H9 (cell line): ENCODE measurements around the gene PIAS1. TPM values are rescaled to one million over a fixed set of nuclear protein-coding genes. Genes with fewer than 3 reads are reported as not detected.

Experiments used
- DNase-seq: peaks from one replicate; pipeline ENCODE4 v3.0.0-alpha.2; 2017
- H2AFZ ChIP-seq: one replicate; pipeline ENCODE4 v1.6.1; 2013; ENCODE audit warnings: mild to moderate bottlenecking, low read length, control low read depth, moderate library complexity
- H2AK5ac ChIP-seq: 2 replicates; pipeline ENCODE4 v1.6.1; 2013; ENCODE audit warnings: low read length, control low read depth, mixed read lengths; ENCODE audit not compliant: insufficient read length
- H2BK120ac ChIP-seq: one replicate; pipeline ENCODE4 v1.6.1; 2013; ENCODE audit warnings: low read depth, mild to moderate bottlenecking, low read length, control low read depth, inconsistent platforms; ENCODE audit not compliant: poor library complexity, severe bottlenecking
- H2BK12ac ChIP-seq: 2 replicates; pipeline ENCODE4 v1.6.1; 2013; ENCODE audit warnings: low read length, control low read depth, mixed read lengths, low read depth; ENCODE audit not compliant: insufficient read length
- H2BK15ac ChIP-seq: 2 replicates; pipeline ENCODE4 v1.6.1; 2013; ENCODE audit warnings: low read depth, low read length, control low read depth
- H2BK20ac ChIP-seq: one replicate; pipeline ENCODE4 v1.6.1; 2013; ENCODE audit warnings: low read depth, mild to moderate bottlenecking, low read length, control low read depth, inconsistent platforms; ENCODE audit not compliant: poor library complexity, severe bottlenecking
- H2BK5ac ChIP-seq: 2 replicates; pipeline ENCODE4 v1.6.1; 2013; ENCODE audit warnings: low read length, control low read depth, mixed read lengths; ENCODE audit not compliant: insufficient read length
- H3K14ac ChIP-seq: 2 replicates; pipeline ENCODE4 v1.6.1; 2013; ENCODE audit warnings: low read length, control low read depth; ENCODE audit not compliant: insufficient read depth
- H3K18ac ChIP-seq: 2 replicates; pipeline ENCODE4 v1.6.1; 2013; ENCODE audit warnings: low read depth, mild to moderate bottlenecking, mixed read lengths, low read length, control low read depth; ENCODE audit not compliant: insufficient read length
- H3K23ac ChIP-seq: 2 replicates; pipeline ENCODE4 v1.6.1; 2013; ENCODE audit warnings: low read length, control low read depth, mixed read lengths, low read depth; ENCODE audit not compliant: insufficient read length
- H3K23me2 ChIP-seq: 2 replicates; pipeline ENCODE4 v1.6.1; 2013; ENCODE audit warnings: low read depth, mild to moderate bottlenecking, mixed read lengths, low read length, control low read depth; ENCODE audit not compliant: insufficient read length, poor library complexity, severe bottlenecking
- H3K27ac ChIP-seq: 2 replicates; pipeline ENCODE4 v1.5.1; 2013; ENCODE audit warnings: low read length, control low read depth, mixed read lengths, low read depth; ENCODE audit not compliant: insufficient read length
- H3K27me3 ChIP-seq: 2 replicates; pipeline ENCODE4 v1.6.1; 2013; ENCODE audit warnings: low read length, control low read depth, inconsistent platforms; ENCODE audit not compliant: insufficient read depth
- H3K4ac ChIP-seq: 2 replicates; pipeline ENCODE4 v1.6.1; 2013; ENCODE audit warnings: low read depth, mild to moderate bottlenecking, control low read depth, inconsistent platforms, low read length, moderate library complexity
- H3K4me1 ChIP-seq: 2 replicates; pipeline ENCODE4 v1.6.1; 2013; ENCODE audit warnings: low read length, control low read depth, inconsistent platforms; ENCODE audit not compliant: insufficient read depth
- H3K4me2 ChIP-seq: 2 replicates; pipeline ENCODE4 v1.6.1; 2013; ENCODE audit warnings: low read length, control low read depth, mixed read lengths; ENCODE audit not compliant: insufficient read length, insufficient read depth
- H3K56ac ChIP-seq: 2 replicates; pipeline ENCODE4 v1.6.1; 2013; ENCODE audit warnings: low read depth, mild to moderate bottlenecking, mixed read lengths, low read length, control low read depth; ENCODE audit not compliant: insufficient read length
- H3K79me1 ChIP-seq: 2 replicates; pipeline ENCODE4 v1.6.1; 2013; ENCODE audit warnings: low read depth, mild to moderate bottlenecking, moderate library complexity, low read length, control low read depth, inconsistent platforms; ENCODE audit not compliant: insufficient read depth, poor library complexity, severe bottlenecking
- H3K79me2 ChIP-seq: 2 replicates; pipeline ENCODE4 v1.6.1; 2013; ENCODE audit warnings: low read length, control low read depth, inconsistent platforms; ENCODE audit not compliant: insufficient read depth
- H3K9ac ChIP-seq: 2 replicates; pipeline ENCODE4 v1.6.1; 2013; ENCODE audit warnings: low read length, control low read depth, mixed read lengths; ENCODE audit not compliant: insufficient read length; ENCODE audit errors: extremely low read depth
- H3K9me3 ChIP-seq: one replicate; pipeline ENCODE4 v1.6.1; 2013; ENCODE audit warnings: low read depth, low read length, inconsistent platforms; ENCODE audit not compliant: control insufficient read depth
- H3T11ph ChIP-seq: one replicate; pipeline ENCODE4 v1.6.1; 2013; ENCODE audit warnings: mild to moderate bottlenecking, low read length, control low read depth, inconsistent platforms
- H4K20me1 ChIP-seq: one replicate; pipeline ENCODE4 v1.6.1; 2013; ENCODE audit not compliant: control insufficient read depth, insufficient read length, insufficient read depth
- H4K5ac ChIP-seq: 2 replicates; pipeline ENCODE4 v1.6.1; 2013; ENCODE audit warnings: low read depth, mild to moderate bottlenecking, mixed read lengths, low read length, control low read depth; ENCODE audit not compliant: insufficient read length
- H4K8ac ChIP-seq: replicated peaks from 2 replicates; pipeline ENCODE4 v1.6.1; 2013; ENCODE audit warnings: low read length, control low read depth, mixed read lengths, low read depth; ENCODE audit not compliant: insufficient read length
- H4K91ac ChIP-seq: 2 replicates; pipeline ENCODE4 v1.6.1; 2013; ENCODE audit warnings: low read depth, mild to moderate bottlenecking, moderate library complexity, mixed read lengths, low read length, control low read depth; ENCODE audit not compliant: insufficient read length
- H3K27ac Mint-ChIP-seq, 3 experiments: 2 replicates in 2 of 3; 3 replicates in 1 of 3; pipeline ENCODE4 v1.8.0; 2020 to 2021; ENCODE audit warnings: mixed read lengths in 3 of 3, mild to moderate bottlenecking in 1 of 3, moderate library complexity in 1 of 3
- H3K27me3 Mint-ChIP-seq: 2 replicates; pipeline ENCODE4 v1.8.0; 2021; ENCODE audit warnings: low read depth, mild to moderate bottlenecking, moderate library complexity, mixed read lengths
- H3K36me3 Mint-ChIP-seq, 3 experiments: 2 replicates in 2 of 3; 3 replicates in 1 of 3; pipeline ENCODE4 v1.8.0; 2020 to 2021; ENCODE audit warnings: low read depth in 3 of 3, mixed read lengths in 3 of 3; ENCODE audit not compliant: insufficient read depth in 1 of 3
- H3K4me1 Mint-ChIP-seq, 2 experiments: 2 replicates each; pipeline ENCODE4 v1.8.0; 2020; ENCODE audit warnings: mixed read lengths in 2 of 2
- H3K4me3 Mint-ChIP-seq, 2 experiments: 2 replicates in 1 of 2; 3 replicates in 1 of 2; pipeline ENCODE4 v1.8.0; 2020 to 2021; ENCODE audit warnings: mild to moderate bottlenecking in 2 of 2, mixed read lengths in 2 of 2, moderate library complexity in 1 of 2
- H3K9me3 Mint-ChIP-seq, 2 experiments: 2 replicates in 1 of 2; 3 replicates in 1 of 2; pipeline ENCODE4 v1.8.0; 2020; ENCODE audit warnings: mild to moderate bottlenecking in 2 of 2, mixed read lengths in 2 of 2, moderate library complexity in 1 of 2
- WGBS: extraction: QIAGEN DNeasy Blood & Tissue Kit; methylation state at CpG from one replicate; pipeline ENCODE4 v1.1.7; 2013; ENCODE audit warnings: missing lambda C conversion rate, low lambda C conversion rate, mixed read lengths; ENCODE audit not compliant: insufficient read length; ENCODE audit errors: extremely low coverage; 5-methylcytosine and 5-hydroxymethylcytosine counted together
- total RNA-seq: library from RNA; stranded (reverse); gene quantifications from 2 replicates; pipeline ENCODE4 v1.2.1, GENCODE V29; 2021
- TF ChIP-seq, protein P1 (sequence below): fragments of 200-600 bp; sonication (generic); conservative IDR thresholded peaks from 3 replicates; pipeline ENCODE4 v1.8.0; 2021; ENCODE audit warnings: antibody characterized with exemption, mild to moderate bottlenecking

The PIAS1 gene
- total RNA-seq, 1 experiment from 2014 or later, result 31.1 TPM

DNA sequence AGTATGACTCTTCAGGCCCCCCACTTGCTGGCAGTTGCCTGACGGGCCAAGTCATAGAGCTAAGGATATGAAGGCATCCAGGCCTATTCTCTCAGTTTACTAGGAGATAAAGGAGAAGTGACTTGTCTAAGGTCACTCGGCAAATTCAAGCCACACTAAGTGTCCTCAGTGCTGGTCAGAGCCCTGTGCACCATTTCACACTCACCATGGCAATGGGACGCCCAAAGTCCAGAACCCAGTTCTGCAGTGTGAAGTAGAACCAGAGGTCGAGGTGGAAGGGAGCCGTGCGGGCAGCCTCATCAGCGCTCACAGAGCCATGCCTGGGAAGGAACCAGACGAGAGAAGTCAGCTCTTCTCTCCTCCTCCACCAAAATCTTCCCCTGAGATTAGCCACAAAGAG, 164.2 kb downstream of the PIAS1 start:
- Histone ChIP-seq H3K9me3 (no peaks in the 10 kb centered on the region), H2BK15ac (no peak overlapping the region)

More for the DNA sequence above, 164.2 kb downstream of the PIAS1 start:
- H3K4ac ChIP-seq, result no peak overlapping the region
- Mint-ChIP-seq H3K36me3 (peaks cover 31 to 62% (median 59%) of the 10 kb centered on the region in 3 experiments), H3K9me3 (peaks cover 9 to 17% of the 10 kb centered on the region in 2 experiments), H3K27me3 (no peaks in the 10 kb centered on the region), H3K4me1 (no peaks in the 10 kb centered on the region), H3K27ac (no peak overlapping the region), H3K4me3 (no peak overlapping the region)
- H3K27me3 ChIP-seq, result no peaks in the 10 kb centered on the region
- H3K23me2 ChIP-seq, result no peaks in the 10 kb centered on the region
- H3K4me2 ChIP-seq, result no peak overlapping the region
- TF ChIP-seq, protein P1, sequence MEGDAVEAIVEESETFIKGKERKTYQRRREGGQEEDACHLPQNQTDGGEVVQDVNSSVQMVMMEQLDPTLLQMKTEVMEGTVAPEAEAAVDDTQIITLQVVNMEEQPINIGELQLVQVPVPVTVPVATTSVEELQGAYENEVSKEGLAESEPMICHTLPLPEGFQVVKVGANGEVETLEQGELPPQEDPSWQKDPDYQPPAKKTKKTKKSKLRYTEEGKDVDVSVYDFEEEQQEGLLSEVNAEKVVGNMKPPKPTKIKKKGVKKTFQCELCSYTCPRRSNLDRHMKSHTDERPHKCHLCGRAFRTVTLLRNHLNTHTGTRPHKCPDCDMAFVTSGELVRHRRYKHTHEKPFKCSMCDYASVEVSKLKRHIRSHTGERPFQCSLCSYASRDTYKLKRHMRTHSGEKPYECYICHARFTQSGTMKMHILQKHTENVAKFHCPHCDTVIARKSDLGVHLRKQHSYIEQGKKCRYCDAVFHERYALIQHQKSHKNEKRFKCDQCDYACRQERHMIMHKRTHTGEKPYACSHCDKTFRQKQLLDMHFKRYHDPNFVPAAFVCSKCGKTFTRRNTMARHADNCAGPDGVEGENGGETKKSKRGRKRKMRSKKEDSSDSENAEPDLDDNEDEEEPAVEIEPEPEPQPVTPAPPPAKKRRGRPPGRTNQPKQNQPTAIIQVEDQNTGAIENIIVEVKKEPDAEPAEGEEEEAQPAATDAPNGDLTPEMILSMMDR, result no peak
- H3K79me2 ChIP-seq, result peaks cover 10% of the 10 kb centered on the region; the same call in 1 of the 2 replicates
- H3K9ac ChIP-seq, result no peak overlapping the region
- peak; percentile 8 for DNase-seq
- H4K20me1 ChIP-seq, result no peaks in the 10 kb centered on the region
- H2BK20ac ChIP-seq, result no peak overlapping the region
- no peak overlapping the region for H4K8ac ChIP-seq
- no peak overlapping the region for H4K91ac ChIP-seq
- H2AFZ ChIP-seq, result no peak overlapping the region
- H4K5ac ChIP-seq, result no peak overlapping the region
- no peak overlapping the region for H2BK12ac ChIP-seq
- H3K4me1 ChIP-seq, result no peaks in the 10 kb centered on the region
- H3K27ac ChIP-seq, result no peak overlapping the region
- no peak overlapping the region for H3K23ac ChIP-seq
- H3K56ac ChIP-seq, result no peak overlapping the region
- no peak overlapping the region for H2AK5ac ChIP-seq
- H3T11ph ChIP-seq, result no peak overlapping the region
- WGBS, result no CpG with 5 or more reads among the region's 8 CpGs
- no peak overlapping the region for H2BK5ac ChIP-seq
- no peak overlapping the region for H2BK120ac ChIP-seq
- H3K14ac ChIP-seq, result no peak overlapping the region
- H3K18ac ChIP-seq, result no peak overlapping the region
- peaks cover 17% of the 10 kb centered on the region for H3K79me1 ChIP-seq
